H1 (cell line): ENCODE results near the gene ADCY2. TPM values are rescaled to one million over a fixed set of nuclear protein-coding genes. Genes with fewer than 3 reads are reported as not detected.

Experiments
- NRF1 ChIP-seq: IDR thresholded peaks from 2 replicates; pipeline ENCODE4 v1.6.1; 2011; ENCODE audit warnings: mild to moderate bottlenecking, low read depth, low read length, improper control_type of control experiment
- polyA plus RNA-seq, 7 experiments: library from polyadenylated mRNA; depleted of rRNA in 3 of 7; stranded (reverse) in 5 of 7; unstranded in 2 of 7; fragments of >200 nt in 5 of 7; fragments of 200-250 nt in 2 of 7; gene quantifications; 1 replicate in 5 of 7; 2 replicates in 1 of 7; 4 replicates in 1 of 7; pipeline versions ENCODE4 v1.2.1 to v1.2.3, GENCODE V29; 2011 to 2013; ENCODE audit warnings: missing spikeins in 2 of 7, mixed read lengths in 2 of 7
- total RNA-seq: library from RNA; stranded (reverse); fragmentation: NEBNext Ultra II Directional; extraction: Animal tissue kit (Norgen Biotek cat#: 25700); gene quantifications from 2 replicates; pipeline ENCODE4 v1.2.1, GENCODE V29; 2021

The ADCY2 gene
- total and polyA plus RNA-seq, 2 of the 8 experiments (the other 6 are each of a cell fraction or from before 2014, with no cell fraction given), result 35.8 to 122 TPM

DNA sequence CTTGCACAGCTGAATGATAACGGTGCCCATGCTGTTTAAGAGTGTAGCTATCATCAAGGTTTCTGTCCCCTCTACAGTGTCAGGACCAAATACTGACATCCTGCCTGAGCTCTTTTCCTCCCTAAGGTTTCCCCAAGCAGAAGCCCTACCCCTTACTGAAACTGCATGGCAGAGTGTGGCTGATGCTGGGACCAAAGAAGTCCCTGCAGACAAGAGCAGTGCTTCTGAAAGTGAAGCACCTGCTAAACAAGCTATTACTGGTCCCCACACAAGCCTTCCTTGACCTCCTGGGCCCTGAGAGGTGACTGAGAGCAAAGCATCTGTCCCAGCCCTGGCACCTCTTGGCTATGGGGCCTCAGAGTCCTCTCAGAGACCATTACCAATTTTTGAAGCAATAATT lies 398.9 kb downstream of the ADCY2 start (continued):
- TF ChIP-seq NRF1, result no peak
